MM.1S (cell line): ENCODE results near the gene TNFRSF6B.

ENCODE experiments used
- DNase-seq: peaks from one replicate; pipeline ENCODE4 v3.0.0-alpha.2; 2015
- H2AFZ ChIP-seq: fragments of 300-600 bp; sonication (generic); 2 replicates; pipeline ENCODE4 v1.6.0; 2016; ENCODE audit warnings: antibody characterized with exemption, low read length
- H3F3A ChIP-seq: fragments of 300-600 bp; sonication (generic); 2 replicates; pipeline ENCODE4 v1.6.1; 2016; ENCODE audit warnings: mild to moderate bottlenecking, antibody characterized with exemption, low read length, moderate library complexity, mixed read lengths; ENCODE audit not compliant: insufficient read depth
- H3K27ac ChIP-seq: fragments of 300-600 bp; sonication (generic); 2 replicates; pipeline ENCODE4 v1.5.1; 2016; ENCODE audit warnings: mild to moderate bottlenecking, low read length
- H3K27me3 ChIP-seq: fragments of 300-600 bp; sonication (generic); replicated peaks from 2 replicates; pipeline ENCODE4 v1.6.0; 2016; ENCODE audit warnings: low read length; ENCODE audit not compliant: insufficient read depth
- H3K36me3 ChIP-seq: fragments of 300-600 bp; sonication (generic); replicated peaks from 2 replicates; pipeline ENCODE4 v1.6.1; 2016; ENCODE audit warnings: mild to moderate bottlenecking, low read length, mixed read lengths; ENCODE audit not compliant: insufficient read depth
- H3K4me1 ChIP-seq: fragments of 300-600 bp; sonication (generic); 2 replicates; pipeline ENCODE4 v1.6.1; 2016; ENCODE audit warnings: low read length, mixed read lengths
- H3K4me2 ChIP-seq: fragments of 300-600 bp; sonication (generic); 2 replicates; pipeline ENCODE4 v1.6.0; 2016; ENCODE audit warnings: low read depth, low read length
- H3K4me3 ChIP-seq: fragments of 300-600 bp; sonication (generic); 2 replicates; pipeline ENCODE4 v1.5.1; 2016; ENCODE audit warnings: low read length, mixed read lengths
- H3K79me2 ChIP-seq: fragments of 300-600 bp; sonication (generic); 2 replicates; pipeline ENCODE4 v1.6.1; 2016; ENCODE audit warnings: mixed run types, low read length, mixed read lengths
- H3K9ac ChIP-seq: fragments of 300-600 bp; sonication (generic); 2 replicates; pipeline ENCODE4 v1.6.1; 2016; ENCODE audit warnings: low read length, mixed read lengths
- H3K9me2 ChIP-seq: fragments of 300-600 bp; sonication (generic); replicated peaks from 2 replicates; pipeline ENCODE4 v1.6.1; 2016; ENCODE audit warnings: mild to moderate bottlenecking, low read length, mixed read lengths; ENCODE audit not compliant: insufficient read depth
- H3K9me3 ChIP-seq: fragments of 300-600 bp; sonication (generic); replicated peaks from 2 replicates; pipeline ENCODE4 v1.6.1; 2016; ENCODE audit warnings: mild to moderate bottlenecking, low read length, mixed read lengths; ENCODE audit not compliant: insufficient read depth
- H4K20me1 ChIP-seq: fragments of 300-600 bp; sonication (generic); 2 replicates; pipeline ENCODE4 v1.6.1; 2016; ENCODE audit warnings: mild to moderate bottlenecking, low read length, moderate library complexity, mixed read lengths; ENCODE audit not compliant: insufficient read depth
- CTCF ChIP-seq: fragments of 300-600 bp; sonication (generic); IDR thresholded peaks from 2 replicates; pipeline ENCODE4 v1.5.1; 2016; ENCODE audit warnings: antibody characterized with exemption, low read length, mixed read lengths
- EZH2 ChIP-seq: fragments of 300-600 bp; sonication (generic); optimal IDR thresholded peaks from 2 replicates; pipeline ENCODE3; 2017; ENCODE audit warnings: low read depth, mild to moderate bottlenecking, antibody characterized with exemption, low read length, mixed read lengths
- EZH2phosphoT487 ChIP-seq: fragments of 300-600 bp; sonication (generic); IDR thresholded peaks from 2 replicates; pipeline ENCODE4 v1.6.1; 2018; ENCODE audit warnings: antibody characterized with exemption, low read length

The TNFRSF6B gene

GRCh38 chr20:63653974-63654668, 42.3 kb upstream of the TNFRSF6B start:
- Histone ChIP-seq H3K27ac (no peak overlapping the region), H3K36me3 (no peaks in the 10 kb centered on the region), H3K27me3 (peaks cover 45% of the 10 kb centered on the region), H3K9ac (no peak overlapping the region), H4K20me1 (no peaks in the 10 kb centered on the region), H3K4me3 (no peak overlapping the region), H3K79me2 (peaks cover 7% of the 10 kb centered on the region), H3K9me3 (no peaks in the 10 kb centered on the region), H3K4me2 (no peak overlapping the region), H3K4me1 (no peaks in the 10 kb centered on the region), H3F3A (no peaks in the 10 kb centered on the region), H2AFZ (no peak overlapping the region), H3K9me2 (no peaks in the 10 kb centered on the region)
- no peak for TF ChIP-seq EZH2phosphoT487
- TF ChIP-seq EZH2 = no peak
- no peak for TF ChIP-seq CTCF
- DNase-seq = no peak

- DNase-seq = no peak
- H3K9ac ChIP-seq = no peak overlapping the region
- no peaks in the 10 kb centered on the region for H3K9me3 ChIP-seq
- H3K27ac ChIP-seq = no peak overlapping the region
- H3K4me1 ChIP-seq = 0 out of 2 replicates have a peak, but pooled peaks cover 4% of the 10 kb centered on the region
- no peak overlapping the region for H3K4me2 ChIP-seq
- H3K9me2 ChIP-seq = no peaks in the 10 kb centered on the region
- no peak overlapping the region for H2AFZ ChIP-seq
- no peaks in the 10 kb centered on the region for H4K20me1 ChIP-seq
- peaks cover 11% of the 10 kb centered on the region for H3K79me2 ChIP-seq
- TF ChIP-seq EZH2 (no peak), CTCF (no peak), EZH2phosphoT487 (no peak)
- H3K27me3 ChIP-seq = peaks cover 42% of the 10 kb centered on the region
- no peaks in the 10 kb centered on the region for H3K36me3 ChIP-seq
- no peaks in the 10 kb centered on the region for H3F3A ChIP-seq
- no peak overlapping the region for H3K4me3 ChIP-seq
These were observed 41.2 kb upstream of the TNFRSF6B start for GRCh38 chr20:63655249-63655648.

- Histone ChIP-seq H3K4me1 (0 out of 2 replicates have a peak, but pooled peaks cover 4% of the 10 kb centered on the region), H2AFZ (no peak overlapping the region), H3K27ac (no peak overlapping the region), H3F3A (no peaks in the 10 kb centered on the region), H3K79me2 (peaks cover 21% of the 10 kb centered on the region), H3K36me3 (no peaks in the 10 kb centered on the region), H3K4me2 (no peak overlapping the region), H4K20me1 (no peaks in the 10 kb centered on the region), H3K9ac (no peak overlapping the region), H3K27me3 (peaks cover 35% of the 10 kb centered on the region), H3K9me3 (no peaks in the 10 kb centered on the region), H3K4me3 (no peak overlapping the region), H3K9me2 (no peaks in the 10 kb centered on the region)
- TF ChIP-seq CTCF = no peak
- TF ChIP-seq EZH2phosphoT487 = no peak
- no peak for TF ChIP-seq EZH2
- no peak for DNase-seq
These were observed 40.0 kb upstream of the TNFRSF6B start for GRCh38 chr20:63656451-63656850.
